Ovary (tissue), 9 donors: ENCODE measurements around the gene ZNF511. TPM values are rescaled to one million over a fixed set of nuclear protein-coding genes. Genes with fewer than 3 reads are reported as not detected.

Source experiments
- DNase-seq, 5 donors: peaks; one replicate each; pipeline ENCODE4 v3.0.0-alpha.2; 2019 to 2020
- H3K27ac ChIP-seq, 2 donors: fragments of 200-600 bp; one replicate each; pipeline versions ENCODE4 v1.5.1 to v1.8.0; 2019 to 2022
- H3K27me3 ChIP-seq: fragments of 200-600 bp; one replicate; pipeline ENCODE4 v1.8.0; 2022
- H3K36me3 ChIP-seq: fragments of 200-600 bp; sonication (generic); one replicate; pipeline ENCODE4 v1.5.1; 2019
- H3K4me1 ChIP-seq: one replicate; pipeline ENCODE4 v1.8.1; 2013; ENCODE audit warnings: mild to moderate bottlenecking, moderate library complexity; ENCODE audit not compliant: insufficient read depth
- H3K4me3 ChIP-seq: fragments of 200-600 bp; sonication (generic); one replicate; pipeline ENCODE4 v1.5.1; 2017
- H3K9me3 ChIP-seq, 2 donors: fragments of 200-600 bp in 1 of 2; sonication (generic) in 1 of 2; one replicate each; pipeline versions ENCODE4 v1.5.1 to v1.8.1; 2013 to 2019; ENCODE audit warnings: mild to moderate bottlenecking in 1 of 2, moderate library complexity in 1 of 2
- EP300 ChIP-seq: sonication (generic); formaldehyde crosslinking; IDR thresholded peaks from one replicate; pipeline ENCODE4 v1.6.1; 2017; ENCODE audit warnings: antibody characterized with exemption
- POLR2A ChIP-seq: fragments of 450-650 bp; IDR thresholded peaks from one replicate; pipeline ENCODE4 v1.6.1; 2017; ENCODE audit warnings: antibody characterized with exemption, mild to moderate bottlenecking, moderate library complexity
- WGBS, 3 donors: extraction: QIAGEN DNeasy Blood & Tissue Kit in 1 of 3; methylation state at CpG; one replicate each; pipeline versions ENCODE4 v1.1.5 to v1.1.7; 2013 to 2017; 5-methylcytosine and 5-hydroxymethylcytosine counted together
- intact Hi-C, 4 donors: fragments of 100-400 bp; cut with DNase I; formaldehyde crosslinking; loops; one replicate each; pipeline versions ENCODE4 v1.11.0 to v1.15.1; 2022 to 2023
- polyA plus RNA-seq, 2 donors: library from polyadenylated mRNA; stranded (reverse); fragments of 200-250 nt in 1 of 2; fragments of 350-450 nt in 1 of 2; fragmentation: Illumina TruSeq in 1 of 2; extraction: RNeasy Lipid Tissue Mini Kit (QIAGEN cat#74804) in 1 of 2; gene quantifications; one replicate each; pipeline ENCODE4 v1.2.3, GENCODE V29; 2013 to 2014
- total RNA-seq, 7 donors: library from RNA; depleted of rRNA in 2 of 7; stranded (reverse); fragments of >200 nt in 2 of 7; fragmentation: NEBNext Ultra II Directional in 3 of 7; extraction: Animal tissue kit (Norgen Biotek cat#: 25700) in 3 of 7; gene quantifications; one replicate each; pipeline versions ENCODE4 v1.1.0 to v1.2.4, GENCODE V29; 2016 to 2023
- TF ChIP-seq, protein P1 (sequence below), 3 donors: fragments of 450-650 bp in 2 of 3; fragments of 200-600 bp in 1 of 3; IDR thresholded peaks; one replicate each; pipeline versions ENCODE4 v1.5.1 to v1.8.0; 2016 to 2022; ENCODE audit warnings: antibody characterized with exemption in 3 of 3, mild to moderate bottlenecking in 1 of 3
- donor health status: DM: no; HTN: no; CAD: no; lungs with moderate emphysema.
- donor health status: DM: no; HTN: no; CAD: no.
- donor health status: Bipolar disorder and iron deficiency.
- donor health status: DM: yes; HTN: yes; CAD: no.
- donor health status: DM: no; HTN: no; CAD: no.
- donor health status: DM: yes; HTN: yes; CAD: no.

Gene ZNF511
- total and polyA plus RNA-seq, 9 donors: 16.3 to 64.8 (median 46.8) TPM

DNA sequence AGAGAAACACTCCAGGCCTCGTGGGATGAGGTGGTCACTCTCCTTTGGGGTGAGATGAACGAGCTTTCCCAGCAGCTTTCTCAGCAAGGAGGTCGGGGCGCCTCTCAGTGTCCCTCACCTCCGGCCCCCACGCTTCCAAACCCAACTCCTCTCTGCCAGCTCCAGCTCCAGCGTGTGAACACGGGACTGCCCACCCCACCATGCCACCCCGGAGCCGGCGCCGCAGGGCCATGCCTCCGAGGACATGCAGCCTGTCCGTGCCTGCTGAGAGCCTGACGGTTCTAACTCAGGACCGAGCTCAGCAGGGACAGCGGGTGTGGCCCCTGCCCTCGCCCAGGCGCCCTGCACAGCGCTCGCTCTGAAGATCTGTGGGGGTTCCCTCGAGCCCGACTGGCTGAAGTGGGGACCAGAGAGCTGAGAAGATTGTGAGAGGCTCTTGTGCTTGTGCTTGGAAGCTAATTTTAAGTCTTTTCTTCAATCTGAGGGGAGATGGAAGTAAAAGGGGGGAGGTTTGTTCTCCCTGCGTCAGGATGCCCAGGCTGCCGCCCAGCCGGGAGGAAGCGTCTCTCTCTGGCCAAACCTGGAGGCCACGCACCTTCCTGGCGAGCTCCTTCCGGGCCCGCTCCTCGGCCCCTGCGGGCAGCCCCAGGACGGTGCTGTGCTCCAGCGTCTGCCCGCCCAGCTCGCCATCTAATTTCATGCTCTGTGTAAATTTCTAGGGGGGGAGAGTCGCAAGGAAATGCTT, 26.9 kb upstream of the ZNF511 start:
- no peak for DNase-seq
- no peaks in the 10 kb centered on the region for H3K27me3 ChIP-seq
- no peak overlapping the region for H3K27ac ChIP-seq
- no peaks in the 10 kb centered on the region for H3K4me1 ChIP-seq
- TF ChIP-seq POLR2A (no peak), EP300 (no peak)
- TF ChIP-seq, protein P1, sequence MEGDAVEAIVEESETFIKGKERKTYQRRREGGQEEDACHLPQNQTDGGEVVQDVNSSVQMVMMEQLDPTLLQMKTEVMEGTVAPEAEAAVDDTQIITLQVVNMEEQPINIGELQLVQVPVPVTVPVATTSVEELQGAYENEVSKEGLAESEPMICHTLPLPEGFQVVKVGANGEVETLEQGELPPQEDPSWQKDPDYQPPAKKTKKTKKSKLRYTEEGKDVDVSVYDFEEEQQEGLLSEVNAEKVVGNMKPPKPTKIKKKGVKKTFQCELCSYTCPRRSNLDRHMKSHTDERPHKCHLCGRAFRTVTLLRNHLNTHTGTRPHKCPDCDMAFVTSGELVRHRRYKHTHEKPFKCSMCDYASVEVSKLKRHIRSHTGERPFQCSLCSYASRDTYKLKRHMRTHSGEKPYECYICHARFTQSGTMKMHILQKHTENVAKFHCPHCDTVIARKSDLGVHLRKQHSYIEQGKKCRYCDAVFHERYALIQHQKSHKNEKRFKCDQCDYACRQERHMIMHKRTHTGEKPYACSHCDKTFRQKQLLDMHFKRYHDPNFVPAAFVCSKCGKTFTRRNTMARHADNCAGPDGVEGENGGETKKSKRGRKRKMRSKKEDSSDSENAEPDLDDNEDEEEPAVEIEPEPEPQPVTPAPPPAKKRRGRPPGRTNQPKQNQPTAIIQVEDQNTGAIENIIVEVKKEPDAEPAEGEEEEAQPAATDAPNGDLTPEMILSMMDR (IDR thresholded peaks at IDR 0.05): no peak
- H3K9me3 ChIP-seq: no peaks in the 10 kb centered on the region
- no peaks in the 10 kb centered on the region for H3K36me3 ChIP-seq
- no peak overlapping the region for H3K4me3 ChIP-seq
- WGBS, 3 donors: 88 to 89% (median 89%) methylated on average over 38 of the region's 38 CpGs
- intact Hi-C loops: no loop called here

DNA sequence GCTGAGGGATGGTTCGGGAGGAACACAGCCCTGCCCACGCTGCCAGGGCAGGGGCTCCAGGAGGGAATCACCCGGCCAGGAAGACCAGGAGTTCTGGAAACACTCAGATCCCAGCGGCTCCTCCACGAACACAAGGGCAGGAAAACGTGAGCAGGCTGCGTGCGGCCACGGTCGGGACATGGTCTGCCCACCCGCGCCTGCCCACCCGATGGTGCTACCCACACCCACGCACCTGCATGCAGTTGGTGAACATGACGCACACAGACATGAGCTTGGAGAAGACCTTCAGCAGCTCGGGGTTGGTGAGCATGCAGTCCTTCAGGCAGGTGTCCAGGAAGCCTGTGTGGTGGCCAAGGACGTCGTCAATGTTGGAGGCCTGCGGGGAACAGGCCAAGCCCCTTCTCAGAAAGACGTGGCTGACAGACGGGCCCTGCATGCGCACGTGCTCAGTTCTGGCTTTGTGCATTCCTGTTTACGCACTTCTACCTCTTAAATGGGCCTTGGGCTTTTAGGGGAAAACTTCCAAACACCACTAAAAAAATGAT, 25.8 kb upstream of the ZNF511 start:
- 85 to 87% (median 87%) methylated on average over 24 of the region's 24 CpGs for WGBS, 3 donors
- no peak overlapping the region for H3K4me3 ChIP-seq
- intact Hi-C loops: no loop called here
- no peaks in the 10 kb centered on the region for H3K4me1 ChIP-seq
- no peak for DNase-seq
- no peaks in the 10 kb centered on the region for H3K27me3 ChIP-seq
- H3K36me3 ChIP-seq: no peaks in the 10 kb centered on the region
- H3K9me3 ChIP-seq: no peaks in the 10 kb centered on the region
- H3K27ac ChIP-seq: no peak overlapping the region
- no peak for TF ChIP-seq POLR2A
- no peak for TF ChIP-seq EP300
- TF ChIP-seq, protein P1 (IDR thresholded peaks at IDR 0.05): no peak

DNA sequence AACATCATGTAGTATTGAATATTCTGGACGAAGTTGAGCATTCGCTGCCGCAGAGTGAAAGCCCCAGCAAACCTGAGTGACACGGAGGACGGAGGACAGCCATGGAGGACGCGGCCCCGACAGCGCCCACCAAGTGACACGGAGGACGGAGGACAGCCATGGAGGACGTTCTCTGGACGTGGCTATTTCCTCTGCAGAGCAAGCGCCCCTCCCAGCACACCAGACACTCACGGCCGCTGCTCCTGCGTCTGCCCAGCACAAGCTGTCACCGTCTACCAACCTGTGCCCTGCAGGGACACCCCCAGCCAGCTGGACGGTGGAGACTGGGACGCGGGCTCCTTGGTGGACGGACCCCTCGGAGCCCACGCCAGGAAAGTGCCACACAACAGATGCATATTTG, 24.8 kb upstream of the ZNF511 start:
- no peaks in the 10 kb centered on the region for H3K27me3 ChIP-seq
- intact Hi-C loops: no loop called here
- H3K36me3 ChIP-seq: no peaks in the 10 kb centered on the region
- H3K9me3 ChIP-seq: no peaks in the 10 kb centered on the region
- TF ChIP-seq POLR2A: no peak
- TF ChIP-seq, protein P1 (IDR thresholded peaks at IDR 0.05): no peak
- no peak overlapping the region for H3K4me3 ChIP-seq
- 92 to 95% (median 93%) methylated on average over 24 of the region's 24 CpGs for WGBS, 3 donors
- no peak overlapping the region for H3K27ac ChIP-seq
- no peak for DNase-seq
- no peaks in the 10 kb centered on the region for H3K4me1 ChIP-seq

DNA sequence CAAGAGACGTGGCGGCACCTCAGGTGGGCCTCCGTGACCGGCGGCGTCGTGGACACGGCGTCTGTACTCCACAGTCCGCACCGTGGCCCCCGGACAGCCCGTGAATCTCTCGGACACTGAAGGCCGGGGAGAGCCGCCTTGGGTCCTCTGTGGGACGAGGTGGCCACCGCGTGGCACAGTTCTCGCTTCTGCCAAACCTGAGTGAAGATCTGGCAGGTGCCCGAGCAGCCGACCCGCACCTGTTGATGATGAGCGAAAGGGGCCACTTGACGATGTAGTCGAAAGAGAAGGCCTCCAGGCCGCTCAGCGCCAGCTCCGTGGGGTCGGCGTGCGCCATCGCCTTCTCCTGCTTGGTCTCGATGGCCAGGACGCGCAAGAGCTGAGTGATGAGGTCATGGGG, 23.5 kb upstream of the ZNF511 start:
- intact Hi-C loops: no loop called here
- H3K27me3 ChIP-seq: no peaks in the 10 kb centered on the region
- H3K36me3 ChIP-seq: no peaks in the 10 kb centered on the region
- TF ChIP-seq POLR2A (no peak), EP300 (no peak)
- TF ChIP-seq, protein P1 (IDR thresholded peaks at IDR 0.05): no peak
- 90 to 94% (median 93%) methylated on average over 36 of the region's 36 CpGs for WGBS, 3 donors
- H3K4me1 ChIP-seq: no peaks in the 10 kb centered on the region
- no peak overlapping the region for H3K27ac ChIP-seq
- H3K9me3 ChIP-seq: no peaks in the 10 kb centered on the region
- no peak overlapping the region for H3K4me3 ChIP-seq
- no peak for DNase-seq
